Epithelial cell of proximal tubule (primary cell): ENCODE measurements around the gene ZDHHC22. TPM values are rescaled to one million over a fixed set of nuclear protein-coding genes. Genes with fewer than 3 reads are reported as not detected.

Experiments used
- DNase-seq: peaks from one replicate; pipeline ENCODE4 v3.0.0-alpha.2; 2011; ENCODE audit warnings: low read depth
- H3K4me3 ChIP-seq: 2 replicates; pipeline ENCODE4 v1.5.1; 2011; ENCODE audit warnings: low read depth, mild to moderate bottlenecking, low read length
- total RNA-seq: library from RNA; depleted of rRNA; stranded (reverse); fragments of >200 nt; gene quantifications from 2 replicates; pipeline ENCODE4 v1.2.3, GENCODE V29; 2015
- TF ChIP-seq, protein P1 (sequence below): conservative IDR thresholded peaks from 2 replicates; pipeline ENCODE4 v1.5.1; 2012; ENCODE audit warnings: low read depth, mild to moderate bottlenecking, low read length

The ZDHHC22 gene
- total RNA-seq, 1 donor from 2014 or later = not detected

GRCh38 chr14:77098529-77099353 lies 42.9 kb downstream of the ZDHHC22 start:
- peak overlapping the region; percentile 95 for H3K4me3 ChIP-seq
- DNase-seq = no peak
- TF ChIP-seq, protein P1, sequence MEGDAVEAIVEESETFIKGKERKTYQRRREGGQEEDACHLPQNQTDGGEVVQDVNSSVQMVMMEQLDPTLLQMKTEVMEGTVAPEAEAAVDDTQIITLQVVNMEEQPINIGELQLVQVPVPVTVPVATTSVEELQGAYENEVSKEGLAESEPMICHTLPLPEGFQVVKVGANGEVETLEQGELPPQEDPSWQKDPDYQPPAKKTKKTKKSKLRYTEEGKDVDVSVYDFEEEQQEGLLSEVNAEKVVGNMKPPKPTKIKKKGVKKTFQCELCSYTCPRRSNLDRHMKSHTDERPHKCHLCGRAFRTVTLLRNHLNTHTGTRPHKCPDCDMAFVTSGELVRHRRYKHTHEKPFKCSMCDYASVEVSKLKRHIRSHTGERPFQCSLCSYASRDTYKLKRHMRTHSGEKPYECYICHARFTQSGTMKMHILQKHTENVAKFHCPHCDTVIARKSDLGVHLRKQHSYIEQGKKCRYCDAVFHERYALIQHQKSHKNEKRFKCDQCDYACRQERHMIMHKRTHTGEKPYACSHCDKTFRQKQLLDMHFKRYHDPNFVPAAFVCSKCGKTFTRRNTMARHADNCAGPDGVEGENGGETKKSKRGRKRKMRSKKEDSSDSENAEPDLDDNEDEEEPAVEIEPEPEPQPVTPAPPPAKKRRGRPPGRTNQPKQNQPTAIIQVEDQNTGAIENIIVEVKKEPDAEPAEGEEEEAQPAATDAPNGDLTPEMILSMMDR = no peak

DNA sequence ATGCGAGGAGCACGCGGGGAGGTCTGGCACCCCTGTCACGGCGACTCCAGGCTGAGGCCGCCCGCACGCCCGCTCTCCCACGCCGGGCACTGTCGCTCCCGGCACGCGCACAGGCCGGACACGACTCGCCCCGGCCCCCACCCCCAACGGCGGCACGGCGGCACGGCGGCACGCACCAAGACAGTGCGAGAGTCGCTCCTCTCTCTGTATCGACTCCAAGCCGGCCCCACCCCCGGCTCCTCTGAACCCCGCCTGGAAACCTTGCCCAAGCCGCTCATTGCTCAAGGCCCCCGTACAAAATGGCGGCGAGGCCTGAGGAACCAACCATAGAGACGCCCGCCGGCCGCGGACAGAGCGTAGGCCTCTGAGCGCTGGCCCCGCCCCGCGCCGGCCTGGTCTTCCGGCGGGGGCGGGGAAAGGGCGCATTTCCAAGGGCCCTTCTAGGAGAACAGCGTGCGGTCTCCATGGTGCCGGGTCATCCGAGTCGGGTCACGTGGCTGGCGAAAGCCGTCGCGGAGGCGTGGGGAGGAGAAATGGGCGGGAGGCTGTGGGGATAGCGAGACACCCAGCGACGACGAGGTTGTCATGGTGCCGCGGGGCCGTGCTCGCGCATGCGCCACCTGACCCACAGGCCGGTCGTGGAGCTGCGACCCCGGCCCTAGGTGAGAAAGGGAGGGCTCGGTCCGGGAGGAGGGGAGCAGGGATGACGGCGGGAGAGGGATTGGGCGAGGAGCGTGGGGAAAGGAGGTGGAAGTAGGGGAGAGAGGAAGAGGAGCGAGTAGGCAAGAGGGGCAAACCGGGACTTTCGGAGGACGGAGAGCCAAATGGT lies 43.7 kb downstream of the ZDHHC22 start, which contains the start of gene CIPC:
CIPC (plus strand) TSS at position 559 of the 829 bp plus-strand sequence. CDS start 7,451 bp downstream, outside the sequence.
- DNase-seq = peak; percentile 83
- H3K4me3 ChIP-seq = peak within 1 kb of the TSS; percentile 95
- TF ChIP-seq, protein P1 = no peak

- DNase-seq = no peak
- TF ChIP-seq, protein P1 = no peak
- peak overlapping the region; percentile 67 for H3K4me3 ChIP-seq
Observed at GRCh38 chr14:77097006-77097699, 44.4 kb downstream of the ZDHHC22 start.

GRCh38 chr14:77094672-77095284 lies 46.8 kb downstream of the ZDHHC22 start:
- TF ChIP-seq, protein P1 = peak; percentile 97
- no peak for DNase-seq
- H3K4me3 ChIP-seq = no peak overlapping the region

- DNase-seq = no peak
- H3K4me3 ChIP-seq = no peak overlapping the region
- TF ChIP-seq, protein P1 = no peak
Observed at GRCh38 chr14:77092676-77093075, 48.9 kb downstream of the ZDHHC22 start.

DNA sequence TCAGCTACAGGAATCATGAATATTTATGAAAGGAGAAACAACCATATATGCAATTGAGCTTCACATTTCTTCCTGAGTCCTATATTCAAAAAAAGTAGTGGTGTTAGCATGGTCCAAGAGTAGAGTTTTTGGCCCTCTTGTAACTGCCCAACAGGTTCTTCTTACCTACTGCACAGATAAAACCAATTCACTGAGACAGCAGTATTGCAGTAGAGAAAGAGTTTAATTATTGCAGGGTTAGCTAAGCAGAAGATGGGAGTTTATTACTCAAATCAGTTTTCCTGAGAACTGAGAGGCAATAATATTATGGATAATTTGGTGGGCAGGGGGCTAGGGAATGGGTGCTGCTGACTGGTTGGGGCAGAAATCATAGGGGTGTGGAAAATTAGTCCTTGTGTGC lies 50.1 kb downstream of the ZDHHC22 start:
- DNase-seq = no peak
- H3K4me3 ChIP-seq = no peak overlapping the region
- TF ChIP-seq, protein P1 = no peak
